K562 (cell line): ENCODE data around the gene GTPBP1. TPM values are rescaled to one million over a fixed set of nuclear protein-coding genes. Genes with fewer than 3 reads are reported as not detected.

Experiments
- ATAC-seq: fragments of 200-7000 bp; cut with Tn5 transposase; 3 replicates; pipeline ENCODE4 v1.9.1; 2020; ENCODE audit warnings: moderate library complexity
- BruUV-seq: library from RNA; stranded (reverse); fragments of 400-500 nt; replicated peaks from 2 replicates; lab custom pipeline; 2021; lab: Mats Ljungman, UMichigan
- CTCF ChIA-PET: fragments of 300-600 bp; formaldehyde crosslinking; extraction: SDS; loops from one replicate; lab custom pipeline; 2021; ENCODE audit warnings: low intra/inter-chr PET ratio; lab: Yijun Ruan, JAX
- POLR2A ChIA-PET: fragments of 300-600, 350-650 bp; sonication (Branson Sonifier 250); formaldehyde crosslinking; extraction: SDS; loops from one replicate; lab custom pipeline; 2021; ENCODE audit warnings: antibody characterized with exemption, inconsistent platforms; lab: Yijun Ruan, JAX
- DNase-seq, 4 experiments: peaks; one replicate each; pipeline versions ENCODE4 v3.0.0 to v3.0.0-alpha.2; 2011 to 2018; ENCODE audit warnings: low spot score in 3 of 4, mixed read lengths in 3 of 4; ENCODE audit errors: extremely low read depth in 1 of 4
- FAIRE-seq: peaks from 2 replicates; lab custom pipeline; 2011; peaks lifted over from hg19 to GRCh38; lab: Jason Lieb, UNC
- H2AFZ ChIP-seq: 2 replicates; pipeline ENCODE4 v1.6.0; 2011; ENCODE audit warnings: low read depth, low read length, control low read depth, inconsistent platforms
- H3K27ac ChIP-seq: fragments of 200-600 bp; 3 replicates; pipeline ENCODE4 v1.8.0; 2011; ENCODE audit warnings: low read depth, mild to moderate bottlenecking, control low read depth, inconsistent platforms, low read length, moderate library complexity, mixed read lengths; ENCODE audit errors: extremely low read depth
- H3K27me3 ChIP-seq, 2 experiments: fragments of 300-600 bp in 1 of 2; 2 replicates in 1 of 2; 3 replicates in 1 of 2; pipeline versions ENCODE4 v1.6.0 to v1.8.0; 2011; ENCODE audit warnings: inconsistent platforms in 2 of 2, low read length in 2 of 2, mild to moderate bottlenecking in 1 of 2, mixed read lengths in 1 of 2, moderate library complexity in 1 of 2; ENCODE audit not compliant: control insufficient read depth in 2 of 2, insufficient read depth in 2 of 2
- H3K36me3 ChIP-seq: fragments of 300-600 bp; 3 replicates; pipeline ENCODE4 v1.8.0; 2011; ENCODE audit warnings: mild to moderate bottlenecking, low read length, inconsistent platforms; ENCODE audit not compliant: control insufficient read depth, insufficient read depth
- H3K4me1 ChIP-seq, 2 experiments: fragments of 200-600 bp in 1 of 2; replicated peaks in 1 of 2; 2 replicates in 1 of 2; 3 replicates in 1 of 2; pipeline versions ENCODE4 v1.5.1 to v1.8.0; 2011; ENCODE audit warnings: inconsistent platforms in 2 of 2, low read length in 2 of 2, mild to moderate bottlenecking in 1 of 2, mixed read lengths in 1 of 2, moderate library complexity in 1 of 2; ENCODE audit not compliant: control insufficient read depth in 2 of 2, insufficient read depth in 2 of 2
- H3K4me2 ChIP-seq: 2 replicates; pipeline ENCODE4 v1.6.1; 2011; ENCODE audit warnings: low read length, control low read depth, inconsistent platforms, mixed read lengths; ENCODE audit not compliant: insufficient read depth
- H3K4me3 ChIP-seq: fragments of 200-600 bp; sonication (generic), shearing (Covaris generic); 2 replicates; pipeline ENCODE4 v1.5.1; 2016; ENCODE audit warnings: control low read depth, inconsistent platforms
- H3K79me2 ChIP-seq: fragments of 200-600 bp; 3 replicates; pipeline ENCODE4 v1.8.0; 2011; ENCODE audit warnings: low read length, inconsistent platforms; ENCODE audit not compliant: control insufficient read depth, insufficient read depth
- H3K9ac ChIP-seq, 2 experiments: 2 replicates each; pipeline versions ENCODE4 v1.6.0 to v1.6.1; 2011; ENCODE audit warnings: low read depth in 2 of 2, low read length in 2 of 2, control low read depth in 1 of 2, inconsistent platforms in 1 of 2, mild to moderate bottlenecking in 1 of 2, mixed read lengths in 1 of 2; ENCODE audit not compliant: insufficient read depth in 1 of 2
- H3K9me1 ChIP-seq: one replicate; pipeline ENCODE4 v1.6.0; 2011; ENCODE audit warnings: inconsistent platforms, mild to moderate bottlenecking, low read length, moderate library complexity; ENCODE audit not compliant: control insufficient read depth, insufficient read depth
- H3K9me3 ChIP-seq: replicated peaks from 2 replicates; pipeline ENCODE4 v1.5.1; 2011; ENCODE audit warnings: low read depth, low read length, inconsistent platforms; ENCODE audit not compliant: control insufficient read depth, insufficient read depth
- H4K20me1 ChIP-seq: replicated peaks from 2 replicates; pipeline ENCODE4 v1.6.1; 2011; ENCODE audit warnings: low read length, inconsistent platforms, mixed read lengths; ENCODE audit not compliant: control insufficient read depth, insufficient read depth
- CHD4 ChIP-seq: fragments of 200-600 bp; sonication (generic); IDR thresholded peaks from 3 replicates; pipeline ENCODE4 v1.6.1; 2012; ENCODE audit warnings: low read depth, mild to moderate bottlenecking, mixed read lengths, low read length, inconsistent platforms; ENCODE audit not compliant: insufficient read depth, insufficient replicate concordance, poor library complexity, severe bottlenecking
- DEAF1 ChIP-seq: fragments of 450-650 bp; formaldehyde crosslinking; IDR thresholded peaks from 2 replicates; pipeline ENCODE4 v1.4.0; 2020; ENCODE audit warnings: mild to moderate bottlenecking, moderate library complexity
- HINFP ChIP-seq: fragments of 450-650 bp; conservative IDR thresholded peaks from 2 replicates; pipeline ENCODE4 v1.6.1; 2016; ENCODE audit warnings: missing genetic modification characterization, low read depth, mild to moderate bottlenecking, control low read depth, missing compliant biosample characterization
- L3MBTL2 ChIP-seq: fragments of 450-650 bp; IDR thresholded peaks from 2 replicates; pipeline ENCODE4 v1.6.1; 2016; ENCODE audit warnings: mild to moderate bottlenecking, moderate library complexity
- MTA3 ChIP-seq: fragments of 450-650 bp; formaldehyde crosslinking; IDR thresholded peaks from 2 replicates; pipeline ENCODE4 v1.6.1; 2017; ENCODE audit warnings: mild to moderate bottlenecking, borderline replicate concordance
- PATZ1 ChIP-seq: fragments of 250-450 bp; sonication (Bioruptor Pico); IDR thresholded peaks from 2 replicates; pipeline ENCODE4 v1.5.0; 2020; ENCODE audit warnings: mild to moderate bottlenecking, borderline replicate concordance
- PCBP2 ChIP-seq: fragments of 200-400 bp; formaldehyde crosslinking; IDR thresholded peaks from 2 replicates; pipeline ENCODE4 v1.6.1; 2018; ENCODE audit warnings: low read length, low read depth, mild to moderate bottlenecking, moderate library complexity; ENCODE audit not compliant: poor library complexity, severe bottlenecking
- POLR2B ChIP-seq: fragments of 450-650 bp; IDR thresholded peaks from 2 replicates; pipeline ENCODE4 v1.6.1; 2018; ENCODE audit warnings: low read depth; ENCODE audit not compliant: partially characterized antibody
- SMARCC2 ChIP-seq: fragments of 450-650 bp; IDR thresholded peaks from 2 replicates; pipeline ENCODE4 v1.6.1; 2017; ENCODE audit warnings: antibody characterized with exemption, moderate library complexity, mild to moderate bottlenecking, low read depth
- SOX6 ChIP-seq: fragments of 450-650 bp; IDR thresholded peaks from 2 replicates; pipeline ENCODE4 v1.6.1; 2014; ENCODE audit warnings: mild to moderate bottlenecking
- TAF9B ChIP-seq: fragments of 450-650 bp; IDR thresholded peaks from 2 replicates; pipeline ENCODE4 v1.6.1; 2018; ENCODE audit warnings: mild to moderate bottlenecking; ENCODE audit not compliant: partially characterized antibody
- THRA ChIP-seq: fragments of 450-650 bp; IDR thresholded peaks from 2 replicates; pipeline ENCODE4 v1.6.1; 2017; ENCODE audit warnings: mild to moderate bottlenecking, moderate library complexity
- WGBS: fragments of 100-300 bp; shearing (Covaris generic); methylation state at CpG from one replicate; pipeline ENCODE4 v1.1.6; 2016; ENCODE audit warnings: low coverage, mixed read lengths; ENCODE audit not compliant: insufficient coverage; ENCODE audit errors: missing lambda C conversion rate; 5-methylcytosine and 5-hydroxymethylcytosine counted together
- in situ Hi-C: fragments of 300-500 bp; cut with MboI; formaldehyde crosslinking; loops from 4 replicates; pipeline ENCODE4 v1.15.0; 2018; ENCODE audit warnings: inconsistent platforms, mixed read lengths
- intact Hi-C: fragments of 100-400 bp; cut with micrococcal nuclease; formaldehyde crosslinking; loops from 2 replicates; pipeline ENCODE4 v1.14.2; 2022
- polyA plus RNA-seq, 8 experiments: library from polyadenylated mRNA; depleted of rRNA in 4 of 8; stranded (reverse) in 5 of 8; unstranded in 3 of 8; fragments of >200 nt; fragmentation: Nextera tagmentation in 2 of 8; fragmentation: Illumina TruSeq in 1 of 8; extraction: Ambion mirVana in 2 of 8; extraction: Trizol in 1 of 8; gene quantifications; 2 replicates each; pipeline versions ENCODE4 v1.2.1 to v1.2.3, GENCODE V29; 2011 to 2014; ENCODE audit warnings: inconsistent platforms in 1 of 8, missing spikeins in 1 of 8
- total RNA-seq, 7 experiments: library from RNA; depleted of rRNA in 6 of 7; stranded (reverse); fragments of >200 nt in 6 of 7; fragmentation: Illumina TruSeq in 2 of 7; extraction: Trizol in 2 of 7; gene quantifications; 2 replicates each; pipeline versions ENCODE4 v1.2.1 to v1.2.3, GENCODE V29; 2011 to 2021; ENCODE audit warnings: low replicate concordance in 1 of 7

The GTPBP1 gene
- total and polyA plus RNA-seq, 9 of the 15 experiments (the other 6 are each of a cell fraction or from before 2014, with no cell fraction given), result 0.83 to 53.2 (median 23.3) TPM

- POLR2A ChIA-PET, result interaction anchor here (0.9 to 5.3 kb wide), 5 partner anchors 10 to 22 kb away, joined by 3 to 25 read pairs (median 4); no protein-coding TSS in a partner anchor
- Histone ChIP-seq H3K9me1 (no peaks in the 10 kb centered on the region), H3K4me2 (peak within 1 kb of the TSS; percentile 87), H3K79me2 (peaks cover 23% of the 10 kb centered on the region), H3K36me3 (peaks cover 21% of the 10 kb centered on the region; the same call in 1 of the 3 replicates), H3K9ac (peak within 1 kb of the TSS; percentile 90 to 97), H2AFZ (peak within 1 kb of the TSS; percentile 87), H3K9me3 (no peaks in the 10 kb centered on the region), H3K27ac (peak within 1 kb of the TSS; percentile 86), H4K20me1 (no peaks in the 10 kb centered on the region; the same call in 1 of the 2 replicates), H3K27me3 (no peaks in the 10 kb centered on the region), H3K4me1 (peaks cover 4 to 45% of the 10 kb centered on the region in 2 experiments; a peak in 4 of 5 replicates), H3K4me3 (peak within 1 kb of the TSS; percentile 62)
- in situ Hi-C loops (no loop called here), intact Hi-C loops (no loop called here)
- peak; percentile 91 to 98 (median 98) for DNase-seq
- WGBS, result under 1% methylated on average over 18 of the region's 68 CpGs
- ATAC-seq, result peak; percentile 93
- FAIRE-seq, result no peak
- CTCF ChIA-PET, result no interaction called here
- BruUV-seq, result no TSS peak
- TF ChIP-seq SMARCC2 (no peak), POLR2B (peak; percentile 28), MTA3 (peak; percentile 64), PATZ1 (no peak), L3MBTL2 (peak; percentile 37), HINFP (peak; percentile 88), CHD4 (no peak), DEAF1 (CRISPR knock-in tag) (no peak), PCBP2 (no peak), THRA (no peak), SOX6 (no peak), TAF9B (no peak)
These were observed 50.3 kb downstream of the GTPBP1 start, which contains the start of gene SUN2 for GRCh38 chr22:38755911-38756532. Gene SUN2 (minus strand): TSS chr22:38755998. CDS start chr22:38752628, 3,370 bp downstream.
